ENCODE data around the gene KCNK10. TPM values are rescaled to one million over a fixed set of nuclear protein-coding genes. Genes with fewer than 3 reads are reported as not detected.

KCNK10 gene
- polyA plus RNA-seq, 1 of the 3 experiments (the other 2 are of a cell fraction) = not detected

DNA sequence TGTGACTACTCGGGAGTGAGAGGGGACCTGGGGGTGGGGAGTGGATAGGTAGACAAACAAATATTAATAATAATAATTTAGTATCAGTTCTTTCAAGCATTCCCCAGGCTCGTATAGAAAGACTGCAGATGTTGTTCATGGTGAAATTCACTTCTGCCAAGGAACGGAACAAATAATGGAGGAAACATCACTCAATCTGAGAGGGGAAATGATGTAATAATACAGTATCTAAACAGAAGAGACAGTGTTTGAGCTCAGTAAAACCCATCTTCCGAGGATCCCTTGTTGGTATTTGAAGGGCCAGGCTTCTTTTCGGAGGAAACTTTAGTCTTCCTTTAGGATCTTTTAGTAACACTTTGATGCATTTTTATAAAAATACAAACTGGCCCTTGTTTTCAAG, 114.2 kb downstream of the KCNK10 start:
- H2AFZ ChIP-seq (ENCODE audit: low read depth) = no peak overlapping the region
- no peaks in the 10 kb centered on the region for H4K20me1 ChIP-seq (ENCODE audit: insufficient read depth)
- no peak overlapping the region for H3K27ac ChIP-seq (ENCODE audit: low read depth in 2 of 2, low read length in 1 of 2)
- no peak for TF ChIP-seq ELF1 (IDR thresholded peaks at IDR 0.05)
- TF ChIP-seq TAF1 (IDR thresholded peaks at IDR 0.05; ENCODE audit: borderline replicate concordance, low read depth, low read length) = no peak
- TF ChIP-seq CHD2 (IDR thresholded peaks at IDR 0.05; ENCODE audit: low read length, partially characterized antibody) = no peak
- no peak for TF ChIP-seq SIN3A (IDR thresholded peaks at IDR 0.05; ENCODE audit: borderline replicate concordance, low read depth, low read length)
- no peak for TF ChIP-seq SMC3 (IDR thresholded peaks at IDR 0.05; ENCODE audit: low read depth, low read length)
- no peak for TF ChIP-seq JUND (IDR thresholded peaks at IDR 0.05)
- TF ChIP-seq, protein P1, sequence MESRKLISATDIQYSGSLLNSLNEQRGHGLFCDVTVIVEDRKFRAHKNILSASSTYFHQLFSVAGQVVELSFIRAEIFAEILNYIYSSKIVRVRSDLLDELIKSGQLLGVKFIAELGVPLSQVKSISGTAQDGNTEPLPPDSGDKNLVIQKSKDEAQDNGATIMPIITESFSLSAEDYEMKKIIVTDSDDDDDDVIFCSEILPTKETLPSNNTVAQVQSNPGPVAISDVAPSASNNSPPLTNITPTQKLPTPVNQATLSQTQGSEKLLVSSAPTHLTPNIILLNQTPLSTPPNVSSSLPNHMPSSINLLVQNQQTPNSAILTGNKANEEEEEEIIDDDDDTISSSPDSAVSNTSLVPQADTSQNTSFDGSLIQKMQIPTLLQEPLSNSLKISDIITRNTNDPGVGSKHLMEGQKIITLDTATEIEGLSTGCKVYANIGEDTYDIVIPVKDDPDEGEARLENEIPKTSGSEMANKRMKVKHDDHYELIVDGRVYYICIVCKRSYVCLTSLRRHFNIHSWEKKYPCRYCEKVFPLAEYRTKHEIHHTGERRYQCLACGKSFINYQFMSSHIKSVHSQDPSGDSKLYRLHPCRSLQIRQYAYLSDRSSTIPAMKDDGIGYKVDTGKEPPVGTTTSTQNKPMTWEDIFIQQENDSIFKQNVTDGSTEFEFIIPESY (IDR thresholded peaks at IDR 0.05; ENCODE audit: borderline replicate concordance, low read depth) = no peak
- TF ChIP-seq POLR2AphosphoS5 (IDR thresholded peaks at IDR 0.05; ENCODE audit: low read depth, low read length) = no peak
- TF ChIP-seq, protein P2, sequence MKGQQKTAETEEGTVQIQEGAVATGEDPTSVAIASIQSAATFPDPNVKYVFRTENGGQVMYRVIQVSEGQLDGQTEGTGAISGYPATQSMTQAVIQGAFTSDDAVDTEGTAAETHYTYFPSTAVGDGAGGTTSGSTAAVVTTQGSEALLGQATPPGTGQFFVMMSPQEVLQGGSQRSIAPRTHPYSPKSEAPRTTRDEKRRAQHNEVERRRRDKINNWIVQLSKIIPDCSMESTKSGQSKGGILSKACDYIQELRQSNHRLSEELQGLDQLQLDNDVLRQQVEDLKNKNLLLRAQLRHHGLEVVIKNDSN (IDR thresholded peaks at IDR 0.05; ENCODE audit: borderline replicate concordance, low read depth) = no peak
- TF ChIP-seq, protein P3, sequence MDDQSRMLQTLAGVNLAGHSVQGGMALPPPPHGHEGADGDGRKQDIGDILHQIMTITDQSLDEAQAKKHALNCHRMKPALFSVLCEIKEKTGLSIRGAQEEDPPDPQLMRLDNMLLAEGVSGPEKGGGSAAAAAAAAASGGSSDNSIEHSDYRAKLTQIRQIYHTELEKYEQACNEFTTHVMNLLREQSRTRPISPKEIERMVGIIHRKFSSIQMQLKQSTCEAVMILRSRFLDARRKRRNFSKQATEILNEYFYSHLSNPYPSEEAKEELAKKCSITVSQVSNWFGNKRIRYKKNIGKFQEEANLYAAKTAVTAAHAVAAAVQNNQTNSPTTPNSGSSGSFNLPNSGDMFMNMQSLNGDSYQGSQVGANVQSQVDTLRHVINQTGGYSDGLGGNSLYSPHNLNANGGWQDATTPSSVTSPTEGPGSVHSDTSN (IDR thresholded peaks at IDR 0.05) = no peak
- no peak for TF ChIP-seq FOXJ3 (CRISPR knock-in tag; IDR thresholded peaks at IDR 0.05)
- TF ChIP-seq MEF2A (IDR thresholded peaks at IDR 0.05; ENCODE audit: borderline replicate concordance, low read depth) = no peak
- H3K79me2 ChIP-seq (ENCODE audit: insufficient read depth) = no peaks in the 10 kb centered on the region
- no peaks in the 10 kb centered on the region for H3F3A ChIP-seq (replicated peaks; ENCODE audit: insufficient read depth)
- DNase-seq = no peak
- no peaks in the 10 kb centered on the region for H3K27me3 ChIP-seq (ENCODE audit: insufficient read depth)
- ChIA-PET POLR2A (no interaction called here), CTCF (interaction anchor here (1.3 kb wide), 1 partner anchor 40 kb away, joined by 3 read pairs; no protein-coding TSS in a partner anchor)
- H3K9me2 ChIP-seq = no peaks in the 10 kb centered on the region
- H3K4me1 ChIP-seq (ENCODE audit: control insufficient read depth in 1 of 2, insufficient read depth in 2 of 2, low read depth in 1 of 2, low read length in 1 of 2) = no peaks in the 10 kb centered on the region
- H3K36me3 ChIP-seq (replicated peaks in 1 of 2; ENCODE audit: control insufficient read depth in 1 of 2, insufficient read depth in 2 of 2, low read length in 1 of 2) = no peaks in the 10 kb centered on the region
- H3K9ac ChIP-seq = no peak overlapping the region
- WGBS (ENCODE audit: low lambda C conversion rate) = 46% methylated on average over 5 of the region's 5 CpGs
- no peak overlapping the region for H3K4me2 ChIP-seq
- no peaks in the 10 kb centered on the region for H3K9me3 ChIP-seq
- H3K4me3 ChIP-seq (ENCODE audit: low read depth in 2 of 2, low read length in 1 of 2) = no peak overlapping the region

DNA sequence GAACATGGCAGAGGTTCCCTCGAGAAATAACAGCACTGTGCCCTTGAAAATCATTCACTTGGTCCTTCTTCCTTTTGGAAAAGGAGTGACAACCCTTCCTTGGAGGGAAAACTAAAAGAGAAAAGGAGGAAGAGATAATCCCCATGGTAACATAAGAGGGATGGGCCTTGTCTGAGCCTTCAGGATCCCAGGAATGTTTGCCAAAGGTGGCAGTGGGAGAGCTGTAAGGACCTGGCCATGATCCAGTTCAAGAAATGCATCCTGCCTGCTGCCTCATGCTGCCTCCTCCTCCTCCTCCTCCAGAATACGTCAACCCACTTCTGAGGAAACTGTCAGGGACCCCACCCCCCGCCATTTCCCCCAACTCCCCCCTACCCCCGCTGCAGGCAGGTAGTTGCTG, 118.8 kb downstream of the KCNK10 start:
- Histone ChIP-seq H3K27ac (ENCODE audit: low read depth in 2 of 2, low read length in 1 of 2) (no peak overlapping the region), H3K4me2 (no peak overlapping the region), H3K9me2 (no peaks in the 10 kb centered on the region), H3K9me3 (no peaks in the 10 kb centered on the region), H3K36me3 (replicated peaks in 1 of 2; ENCODE audit: control insufficient read depth in 1 of 2, insufficient read depth in 2 of 2, low read length in 1 of 2) (no peaks in the 10 kb centered on the region), H3K4me3 (ENCODE audit: low read depth in 2 of 2, low read length in 1 of 2) (no peak overlapping the region), H3F3A (replicated peaks; ENCODE audit: insufficient read depth) (no peaks in the 10 kb centered on the region), H4K20me1 (ENCODE audit: insufficient read depth) (no peaks in the 10 kb centered on the region), H2AFZ (ENCODE audit: low read depth) (no peak overlapping the region), H3K9ac (no peak overlapping the region), H3K27me3 (ENCODE audit: insufficient read depth) (no peaks in the 10 kb centered on the region), H3K4me1 (ENCODE audit: control insufficient read depth in 1 of 2, insufficient read depth in 2 of 2, low read depth in 1 of 2, low read length in 1 of 2) (peaks cover 0 to 3% of the 10 kb centered on the region in 2 experiments; a peak in 1 of 4 replicates), H3K79me2 (ENCODE audit: insufficient read depth) (no peaks in the 10 kb centered on the region)
- POLR2A ChIA-PET = no interaction called here
- DNase-seq = no peak
- 9% methylated on average over 4 of the region's 4 CpGs for WGBS (ENCODE audit: low lambda C conversion rate)
- CTCF ChIA-PET = interaction anchor here (6.8 kb wide), 1 partner anchor 15 kb away, joined by 60 read pairs; no protein-coding TSS in a partner anchor
- TF ChIP-seq, protein P4, sequence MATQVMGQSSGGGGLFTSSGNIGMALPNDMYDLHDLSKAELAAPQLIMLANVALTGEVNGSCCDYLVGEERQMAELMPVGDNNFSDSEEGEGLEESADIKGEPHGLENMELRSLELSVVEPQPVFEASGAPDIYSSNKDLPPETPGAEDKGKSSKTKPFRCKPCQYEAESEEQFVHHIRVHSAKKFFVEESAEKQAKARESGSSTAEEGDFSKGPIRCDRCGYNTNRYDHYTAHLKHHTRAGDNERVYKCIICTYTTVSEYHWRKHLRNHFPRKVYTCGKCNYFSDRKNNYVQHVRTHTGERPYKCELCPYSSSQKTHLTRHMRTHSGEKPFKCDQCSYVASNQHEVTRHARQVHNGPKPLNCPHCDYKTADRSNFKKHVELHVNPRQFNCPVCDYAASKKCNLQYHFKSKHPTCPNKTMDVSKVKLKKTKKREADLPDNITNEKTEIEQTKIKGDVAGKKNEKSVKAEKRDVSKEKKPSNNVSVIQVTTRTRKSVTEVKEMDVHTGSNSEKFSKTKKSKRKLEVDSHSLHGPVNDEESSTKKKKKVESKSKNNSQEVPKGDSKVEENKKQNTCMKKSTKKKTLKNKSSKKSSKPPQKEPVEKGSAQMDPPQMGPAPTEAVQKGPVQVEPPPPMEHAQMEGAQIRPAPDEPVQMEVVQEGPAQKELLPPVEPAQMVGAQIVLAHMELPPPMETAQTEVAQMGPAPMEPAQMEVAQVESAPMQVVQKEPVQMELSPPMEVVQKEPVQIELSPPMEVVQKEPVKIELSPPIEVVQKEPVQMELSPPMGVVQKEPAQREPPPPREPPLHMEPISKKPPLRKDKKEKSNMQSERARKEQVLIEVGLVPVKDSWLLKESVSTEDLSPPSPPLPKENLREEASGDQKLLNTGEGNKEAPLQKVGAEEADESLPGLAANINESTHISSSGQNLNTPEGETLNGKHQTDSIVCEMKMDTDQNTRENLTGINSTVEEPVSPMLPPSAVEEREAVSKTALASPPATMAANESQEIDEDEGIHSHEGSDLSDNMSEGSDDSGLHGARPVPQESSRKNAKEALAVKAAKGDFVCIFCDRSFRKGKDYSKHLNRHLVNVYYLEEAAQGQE (IDR thresholded peaks at IDR 0.05; ENCODE audit: low read depth, low read length) = no peak
- TF ChIP-seq RFX5 (IDR thresholded peaks at IDR 0.05; ENCODE audit: low read length) (no peak), RCOR1 (IDR thresholded peaks at IDR 0.05; ENCODE audit: low read length) (no peak), SMC3 (IDR thresholded peaks at IDR 0.05; ENCODE audit: low read depth, low read length) (no peak), ELF1 (IDR thresholded peaks at IDR 0.05) (no peak), TCF12 (IDR thresholded peaks at IDR 0.05) (no peak), GABPA (IDR thresholded peaks at IDR 0.05; ENCODE audit: low read depth) (no peak), EP300 (IDR thresholded peaks at IDR 0.05; ENCODE audit: borderline replicate concordance in 1 of 2, low read depth in 1 of 2, low read length in 1 of 2) (no peak), NRF1 (IDR thresholded peaks at IDR 0.05; ENCODE audit: low read depth, low read length) (no peak), TEAD4 (IDR thresholded peaks at IDR 0.05; ENCODE audit: borderline replicate concordance, insufficient read depth) (no peak), FOXM1 (IDR thresholded peaks at IDR 0.05; ENCODE audit: low read depth) (no peak)
- TF ChIP-seq, protein P5, sequence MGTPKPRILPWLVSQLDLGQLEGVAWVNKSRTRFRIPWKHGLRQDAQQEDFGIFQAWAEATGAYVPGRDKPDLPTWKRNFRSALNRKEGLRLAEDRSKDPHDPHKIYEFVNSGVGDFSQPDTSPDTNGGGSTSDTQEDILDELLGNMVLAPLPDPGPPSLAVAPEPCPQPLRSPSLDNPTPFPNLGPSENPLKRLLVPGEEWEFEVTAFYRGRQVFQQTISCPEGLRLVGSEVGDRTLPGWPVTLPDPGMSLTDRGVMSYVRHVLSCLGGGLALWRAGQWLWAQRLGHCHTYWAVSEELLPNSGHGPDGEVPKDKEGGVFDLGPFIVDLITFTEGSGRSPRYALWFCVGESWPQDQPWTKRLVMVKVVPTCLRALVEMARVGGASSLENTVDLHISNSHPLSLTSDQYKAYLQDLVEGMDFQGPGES (IDR thresholded peaks at IDR 0.05; ENCODE audit: low read depth, low read length) = no peak

Data from SK-N-SH (cell line).